OCI-LY7 (cell line): ENCODE results near the gene GTF3C2. TPM values are rescaled to one million over a fixed set of nuclear protein-coding genes. Genes with fewer than 3 reads are reported as not detected.

Experiments used
- BruUV-seq: library from RNA; stranded (reverse); fragments of 400-500 nt; replicated peaks from 2 replicates; lab custom pipeline; 2021; lab: Mats Ljungman, UMichigan
- CTCF ChIA-PET: fragments of 300-600 bp; sonication (Branson Sonifier 250); formaldehyde crosslinking; loops from one replicate; lab custom pipeline; 2022; ENCODE audit warnings: antibody characterized with exemption; ENCODE audit not compliant: unreplicated experiment; lab: Charles Lee
- POLR2A ChIA-PET: fragments of 300-600 bp; sonication (Branson Sonifier 250); formaldehyde crosslinking; loops from one replicate; lab custom pipeline; 2022; ENCODE audit warnings: antibody characterized with exemption; lab: Charles Lee
- DNase-seq: peaks from one replicate; pipeline ENCODE4 v3.0.0-alpha.2; 2015; ENCODE audit warnings: low spot score
- H2AFZ ChIP-seq: fragments of 200-600 bp; sonication (generic), shearing (Covaris generic); 2 replicates; pipeline ENCODE4 v1.6.1; 2014; ENCODE audit warnings: mild to moderate bottlenecking, antibody characterized with exemption, low read length, moderate library complexity
- H3K27ac ChIP-seq: fragments of 200-600 bp; sonication (generic); 2 replicates; pipeline ENCODE4 v1.5.1; 2014; ENCODE audit warnings: mixed run types, low read depth, mild to moderate bottlenecking, moderate library complexity, low read length, inconsistent platforms; ENCODE audit not compliant: poor library complexity, severe bottlenecking
- H3K36me3 ChIP-seq: fragments of 200-600 bp; sonication (generic); 2 replicates; pipeline ENCODE4 v1.6.1; 2014; ENCODE audit warnings: mild to moderate bottlenecking, antibody characterized with exemption, low read length, moderate library complexity, mixed read lengths; ENCODE audit not compliant: insufficient read depth
- H3K4me1 ChIP-seq: fragments of 200-600 bp; sonication (generic); 2 replicates; pipeline ENCODE4 v1.5.1; 2014; ENCODE audit warnings: mild to moderate bottlenecking, low read length; ENCODE audit not compliant: insufficient read depth, poor library complexity, severe bottlenecking
- H3K4me2 ChIP-seq: fragments of 200-600 bp; sonication (generic); 2 replicates; pipeline ENCODE4 v1.6.1; 2014; ENCODE audit warnings: mild to moderate bottlenecking, low read length
- H3K4me3 ChIP-seq: fragments of 200-600 bp; sonication (generic); 2 replicates; pipeline ENCODE4 v1.5.1; 2014; ENCODE audit warnings: mild to moderate bottlenecking, low read depth, low read length; ENCODE audit not compliant: poor library complexity, severe bottlenecking
- H3K79me2 ChIP-seq: fragments of 200-600 bp; sonication (generic); 2 replicates; pipeline ENCODE4 v1.6.1; 2016; ENCODE audit warnings: low read depth, mild to moderate bottlenecking, low read length, moderate library complexity, mixed read lengths; ENCODE audit not compliant: insufficient read depth
- H3K9me2 ChIP-seq: fragments of 200-600 bp; sonication (generic); 2 replicates; pipeline ENCODE4 v1.6.1; 2016; ENCODE audit warnings: mild to moderate bottlenecking, low read length, mixed read lengths; ENCODE audit not compliant: insufficient read depth
- H3K9me3 ChIP-seq: fragments of 200-600 bp; sonication (generic); 2 replicates; pipeline ENCODE4 v1.6.1; 2014; ENCODE audit warnings: mild to moderate bottlenecking, mixed run types, low read length, mixed read lengths
- H4K20me1 ChIP-seq: fragments of 200-600 bp; sonication (generic); 2 replicates; pipeline ENCODE4 v1.6.1; 2014; ENCODE audit warnings: mild to moderate bottlenecking, antibody characterized with exemption, low read length, moderate library complexity, mixed read lengths; ENCODE audit not compliant: insufficient read depth
- CTCF ChIP-seq: fragments of 200-600 bp; sonication (generic); conservative IDR thresholded peaks from 2 replicates; pipeline ENCODE4 v1.5.1; 2014; ENCODE audit warnings: mild to moderate bottlenecking, antibody characterized with exemption, low read length, moderate library complexity, mixed read lengths
- EZH2phosphoT487 ChIP-seq: fragments of 200-600 bp; sonication (generic); IDR thresholded peaks from 2 replicates; pipeline ENCODE4 v1.6.1; 2018; ENCODE audit warnings: low read depth, borderline replicate concordance, mild to moderate bottlenecking, mixed run types, antibody characterized with exemption, low read length, moderate library complexity, mixed read lengths
- intact Hi-C: fragments of 100-400 bp; cut with micrococcal nuclease; formaldehyde crosslinking; loops from one replicate; pipeline ENCODE4 v1.10.0; 2022; ENCODE audit not compliant: unreplicated experiment
- total RNA-seq, 2 experiments: library from RNA; depleted of rRNA in 1 of 2; stranded (reverse); fragments of >200 nt in 1 of 2; shearing (Covaris generic) in 1 of 2; gene quantifications; 2 replicates each; pipeline ENCODE4 v1.2.3, GENCODE V29; 2014 to 2022

The GTF3C2 gene
- total RNA-seq, 2 experiments from 2014 or later = 54.2 to 70.3 TPM

GRCh38 chr2:27288610-27289009 is 68.0 kb downstream of the GTF3C2 start:
- ChIA-PET CTCF (no interaction called here), POLR2A (interaction anchor here (1.0 to 1.4 kb wide), 4 partner anchors 8 to 241 kb away, joined by 3 read pairs; no protein-coding TSS in a partner anchor)
- no peak overlapping the region for H3K4me3 ChIP-seq
- peak overlapping the region; percentile 19; the same call in 1 of the 2 replicates for H2AFZ ChIP-seq
- no TSS peak for BruUV-seq
- intact Hi-C loops = no loop called here
- no peaks in the 10 kb centered on the region for H3K36me3 ChIP-seq
- peak overlapping the region; percentile 8; the same call in 1 of the 2 replicates for H3K4me2 ChIP-seq
- H3K27ac ChIP-seq = no peak overlapping the region
- H3K79me2 ChIP-seq = no peaks in the 10 kb centered on the region
- peaks cover 82% of the 10 kb centered on the region for H3K4me1 ChIP-seq
- H3K9me3 ChIP-seq = no peaks in the 10 kb centered on the region
- no peak for TF ChIP-seq CTCF
- TF ChIP-seq EZH2phosphoT487 = no peak
- DNase-seq = no peak
- H4K20me1 ChIP-seq = no peaks in the 10 kb centered on the region
- no peaks in the 10 kb centered on the region for H3K9me2 ChIP-seq

- Histone ChIP-seq H3K27ac (no peak overlapping the region), H3K36me3 (no peaks in the 10 kb centered on the region), H3K4me2 (no peak overlapping the region), H3K79me2 (no peaks in the 10 kb centered on the region), H2AFZ (no peak overlapping the region), H3K4me3 (no peak overlapping the region), H3K4me1 (peaks cover 58% of the 10 kb centered on the region), H3K9me3 (no peaks in the 10 kb centered on the region), H3K9me2 (no peaks in the 10 kb centered on the region), H4K20me1 (no peaks in the 10 kb centered on the region)
- ChIA-PET CTCF (no interaction called here), POLR2A (interaction anchor here (0.9 kb wide), 1 partner anchor 34 kb away, joined by 3 read pairs; no protein-coding TSS in a partner anchor)
- TF ChIP-seq EZH2phosphoT487 (no peak), CTCF (no peak)
- intact Hi-C loops = no loop called here
- no peak for DNase-seq
- no TSS peak for BruUV-seq
Observed at GRCh38 chr2:27285481-27285880, 71.1 kb downstream of the GTF3C2 start.

GRCh38 chr2:27284996-27285395 is 71.6 kb downstream of the GTF3C2 start:
- DNase-seq = no peak
- no TSS peak for BruUV-seq
- Histone ChIP-seq H3K9me2 (no peaks in the 10 kb centered on the region), H3K36me3 (no peaks in the 10 kb centered on the region), H4K20me1 (no peaks in the 10 kb centered on the region), H3K9me3 (no peaks in the 10 kb centered on the region), H3K4me3 (no peak overlapping the region), H3K4me2 (no peak overlapping the region), H3K27ac (no peak overlapping the region), H3K4me1 (peaks cover 58% of the 10 kb centered on the region), H2AFZ (no peak overlapping the region), H3K79me2 (no peaks in the 10 kb centered on the region)
- ChIA-PET CTCF (no interaction called here), POLR2A (no interaction called here)
- TF ChIP-seq EZH2phosphoT487 (no peak), CTCF (no peak)
- intact Hi-C loops = no loop called here
